HUES6 (cell line): ENCODE measurements around the gene MTMR1.

Experiments
- H3K27ac ChIP-seq: 2 replicates; pipeline ENCODE4 v1.7.0; 2013; ENCODE audit warnings: low read depth, mild to moderate bottlenecking, low read length, inconsistent platforms
- H3K27me3 ChIP-seq: 2 replicates; pipeline ENCODE4 v1.6.1; 2013; ENCODE audit warnings: low read length; ENCODE audit not compliant: control insufficient read depth, insufficient read depth
- H3K36me3 ChIP-seq: 2 replicates; pipeline ENCODE4 v1.6.1; 2013; ENCODE audit warnings: low read length; ENCODE audit not compliant: control insufficient read depth, insufficient read depth
- H3K4me1 ChIP-seq: 2 replicates; pipeline ENCODE4 v1.6.1; 2013; ENCODE audit warnings: low read length; ENCODE audit not compliant: control insufficient read depth, insufficient read depth
- H3K4me3 ChIP-seq: 2 replicates; pipeline ENCODE4 v1.5.1; 2013; ENCODE audit warnings: low read depth, low read length
- H3K9ac ChIP-seq: one replicate; pipeline ENCODE4 v1.6.1; 2013; ENCODE audit warnings: mild to moderate bottlenecking, low read length
- H3K9me3 ChIP-seq: 2 replicates; pipeline ENCODE4 v1.6.1; 2013; ENCODE audit warnings: low read depth, low read length; ENCODE audit not compliant: control insufficient read depth, insufficient read depth

Gene MTMR1

DNA sequence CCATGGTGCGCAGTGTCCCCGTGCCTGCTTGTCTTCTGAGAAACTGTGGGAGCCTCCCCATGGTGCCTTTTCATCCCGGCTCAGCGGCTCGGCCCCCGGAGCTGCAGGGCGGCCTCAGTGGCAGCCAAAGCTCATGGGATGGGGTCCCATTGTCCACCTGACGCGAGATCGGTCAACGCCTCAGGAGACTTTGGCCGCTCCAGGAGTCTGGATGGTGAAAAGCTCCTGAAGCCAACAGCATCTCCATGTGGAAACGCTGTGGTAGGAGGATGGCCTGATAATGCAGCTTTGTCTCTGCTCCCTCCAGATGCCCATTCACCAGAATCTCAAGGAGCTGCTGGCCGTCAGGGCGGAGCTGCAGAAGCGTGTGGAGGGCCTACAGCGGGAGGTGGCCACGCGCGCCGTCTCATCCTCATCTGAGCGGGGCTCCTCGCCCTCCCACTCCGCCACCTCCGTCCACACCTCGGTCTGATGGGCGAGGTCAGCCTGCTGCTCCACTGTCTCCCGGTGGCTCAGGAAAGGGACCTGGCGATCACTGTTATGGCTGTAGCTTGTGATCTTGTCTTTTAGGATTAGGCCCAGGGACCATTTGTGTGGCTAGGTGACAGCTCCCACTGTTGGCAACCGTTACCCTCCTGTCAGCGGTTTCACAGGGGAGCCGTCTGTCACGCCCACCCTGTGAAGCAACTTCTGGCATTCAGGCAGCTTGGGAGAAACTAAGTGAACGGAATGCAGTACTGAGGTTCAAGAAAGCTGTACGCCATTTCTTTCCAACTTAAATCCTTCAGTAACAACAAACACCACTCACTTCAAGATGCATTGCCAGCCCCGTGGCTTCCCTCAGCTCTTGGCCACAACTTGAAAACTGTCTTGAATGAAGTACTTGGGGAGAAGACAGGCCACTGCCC, 69.3 kb downstream of the MTMR1 start:
- Histone ChIP-seq H3K4me3 (no peak overlapping the region), H3K9me3 (no peaks in the 10 kb centered on the region), H3K36me3 (peaks cover 11% of the 10 kb centered on the region), H3K9ac (no peak overlapping the region), H3K4me1 (peaks cover 38% of the 10 kb centered on the region), H3K27ac (no peak overlapping the region), H3K27me3 (no peaks in the 10 kb centered on the region)

GRCh38 chrX:150763303-150763797, 70.2 kb downstream of the MTMR1 start:
- H3K4me1 ChIP-seq: peaks cover 38% of the 10 kb centered on the region
- H3K9me3 ChIP-seq: no peaks in the 10 kb centered on the region
- H3K27ac ChIP-seq: no peak overlapping the region
- no peaks in the 10 kb centered on the region for H3K27me3 ChIP-seq
- H3K9ac ChIP-seq: no peak overlapping the region
- peaks cover 6% of the 10 kb centered on the region; the same call in 1 of the 2 replicates for H3K36me3 ChIP-seq
- no peak overlapping the region for H3K4me3 ChIP-seq

DNA sequence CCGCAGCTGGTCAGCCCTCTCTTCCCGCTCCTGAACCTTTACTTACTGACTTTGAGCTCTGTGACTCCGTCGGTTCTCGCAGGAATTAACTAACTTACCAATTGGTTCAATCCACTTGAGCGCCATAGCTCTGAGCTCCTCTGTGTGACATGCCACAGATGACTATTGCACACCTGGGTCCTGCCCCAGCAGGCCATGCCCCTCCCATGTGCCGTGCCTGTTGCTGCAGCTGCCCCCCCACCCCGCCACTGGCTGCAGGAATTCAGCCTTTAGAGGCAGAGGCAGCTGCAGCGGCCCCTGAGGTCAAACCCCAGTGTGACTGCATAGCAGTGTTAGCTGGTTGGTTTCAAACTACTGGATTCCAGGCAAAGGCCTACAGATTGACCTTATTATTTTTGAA, 70.6 kb downstream of the MTMR1 start:
- H3K9ac ChIP-seq: no peak overlapping the region
- H3K27me3 ChIP-seq: no peaks in the 10 kb centered on the region
- H3K9me3 ChIP-seq: no peaks in the 10 kb centered on the region
- H3K4me3 ChIP-seq: no peak overlapping the region
- H3K27ac ChIP-seq: no peak overlapping the region
- peaks cover 38% of the 10 kb centered on the region for H3K4me1 ChIP-seq
- H3K36me3 ChIP-seq: peaks cover 8% of the 10 kb centered on the region; the same call in 1 of the 2 replicates

- H3K36me3 ChIP-seq: peaks cover 8% of the 10 kb centered on the region; the same call in 1 of the 2 replicates
- H3K4me1 ChIP-seq: peaks cover 30% of the 10 kb centered on the region
- H3K9me3 ChIP-seq: no peaks in the 10 kb centered on the region
- no peaks in the 10 kb centered on the region for H3K27me3 ChIP-seq
- no peak overlapping the region for H3K9ac ChIP-seq
- no peak overlapping the region for H3K27ac ChIP-seq
- H3K4me3 ChIP-seq: no peak overlapping the region
These were observed 72.0 kb downstream of the MTMR1 start for GRCh38 chrX:150765237-150765636.

- peak overlapping the region; percentile 5 for H3K9ac ChIP-seq
- H3K36me3 ChIP-seq: peaks cover 8% of the 10 kb centered on the region; the same call in 1 of the 2 replicates
- no peak overlapping the region; the same call in 1 of the 2 replicates for H3K4me3 ChIP-seq
- H3K27ac ChIP-seq: no peak overlapping the region
- H3K4me1 ChIP-seq: peaks cover 30% of the 10 kb centered on the region
- no peaks in the 10 kb centered on the region for H3K9me3 ChIP-seq
- H3K27me3 ChIP-seq: no peaks in the 10 kb centered on the region
These were observed 72.7 kb downstream of the MTMR1 start for GRCh38 chrX:150765782-150766350.

DNA sequence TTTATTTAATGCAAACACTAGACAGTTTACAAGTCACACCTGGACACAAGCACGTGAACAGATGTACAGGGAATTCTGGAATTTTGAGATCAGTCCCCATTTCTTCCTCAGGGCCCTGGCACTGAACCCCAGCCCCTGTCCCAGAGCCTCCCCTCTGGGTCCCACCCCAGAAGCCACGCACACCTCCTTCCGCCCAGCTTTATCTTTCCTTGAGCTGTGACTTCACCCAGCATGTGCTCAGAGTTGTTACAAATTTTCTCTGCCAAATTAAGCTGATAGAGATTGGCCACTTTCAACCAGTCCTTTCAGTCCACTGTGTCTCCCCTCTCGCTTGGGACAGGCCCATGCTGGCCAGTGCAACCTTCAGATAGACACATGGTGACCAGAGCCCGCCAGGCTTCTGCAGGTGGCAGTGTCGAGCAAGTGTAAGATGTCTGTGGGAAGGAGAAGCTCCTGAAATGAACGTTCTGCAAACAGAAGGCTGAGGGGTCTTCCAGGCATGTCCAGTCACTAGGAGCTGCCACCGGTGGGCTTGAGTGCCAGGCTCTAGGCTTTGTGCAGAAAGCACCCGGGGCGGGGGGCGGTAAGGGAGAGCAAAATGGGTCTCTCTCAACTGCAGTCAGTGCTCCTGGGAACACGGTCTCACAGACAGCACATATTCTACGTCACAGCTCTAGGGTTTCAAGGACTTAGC, 73.3 kb downstream of the MTMR1 start:
- H3K4me3 ChIP-seq: no peak overlapping the region
- H3K27ac ChIP-seq: no peak overlapping the region
- no peaks in the 10 kb centered on the region for H3K9me3 ChIP-seq

GRCh38 chrX:150767045-150767395, 73.8 kb downstream of the MTMR1 start:
- Histone ChIP-seq H3K9me3 (no peaks in the 10 kb centered on the region), H3K4me3 (no peak overlapping the region), H3K27ac (no peak overlapping the region), H3K9ac (no peak overlapping the region), H3K4me1 (peaks cover 27% of the 10 kb centered on the region), H3K27me3 (no peaks in the 10 kb centered on the region), H3K36me3 (peaks cover 8% of the 10 kb centered on the region; the same call in 1 of the 2 replicates)

More for the DNA sequence above, 73.3 kb downstream of the MTMR1 start:
- Histone ChIP-seq H3K27me3 (no peaks in the 10 kb centered on the region), H3K9ac (peak overlapping the region; percentile 19), H3K36me3 (peaks cover 8% of the 10 kb centered on the region; the same call in 1 of the 2 replicates), H3K4me1 (peaks cover 26% of the 10 kb centered on the region)

DNA sequence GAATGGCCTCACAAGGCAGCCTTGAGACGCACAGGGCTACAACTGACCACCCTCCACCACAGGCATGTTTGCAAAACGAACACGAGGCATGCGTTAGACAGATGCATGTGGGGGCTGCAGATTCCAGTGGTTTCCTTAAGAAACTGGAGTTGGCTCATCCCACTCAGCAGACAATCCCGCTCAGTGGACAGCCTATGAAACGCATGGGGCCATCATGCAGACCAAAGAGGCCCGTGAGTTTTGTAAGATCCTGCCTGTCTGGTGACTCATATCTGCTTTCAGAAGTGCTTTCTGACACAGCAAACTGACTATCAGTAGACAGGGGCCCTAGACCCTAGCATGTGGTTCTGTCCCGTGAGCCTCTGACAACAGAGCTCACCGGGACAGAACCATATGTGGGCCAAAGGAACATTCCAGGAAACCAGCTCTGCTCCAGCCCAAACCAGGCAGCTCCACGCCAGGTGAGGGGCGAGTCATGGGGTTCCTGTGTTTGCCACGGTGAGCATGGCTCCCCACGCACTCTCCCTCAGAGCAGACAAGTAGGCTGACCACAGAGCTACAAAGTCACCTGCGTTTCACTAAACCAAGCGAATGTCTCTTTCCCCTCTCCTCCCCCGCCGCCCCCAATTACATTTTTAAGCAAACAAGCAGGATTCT, 74.4 kb downstream of the MTMR1 start:
- Histone ChIP-seq H3K4me3 (no peak overlapping the region), H3K27ac (no peak overlapping the region), H3K27me3 (no peaks in the 10 kb centered on the region), H3K4me1 (peaks cover 28% of the 10 kb centered on the region), H3K9ac (no peak overlapping the region), H3K36me3 (peaks cover 7% of the 10 kb centered on the region; the same call in 1 of the 2 replicates), H3K9me3 (no peaks in the 10 kb centered on the region)

DNA sequence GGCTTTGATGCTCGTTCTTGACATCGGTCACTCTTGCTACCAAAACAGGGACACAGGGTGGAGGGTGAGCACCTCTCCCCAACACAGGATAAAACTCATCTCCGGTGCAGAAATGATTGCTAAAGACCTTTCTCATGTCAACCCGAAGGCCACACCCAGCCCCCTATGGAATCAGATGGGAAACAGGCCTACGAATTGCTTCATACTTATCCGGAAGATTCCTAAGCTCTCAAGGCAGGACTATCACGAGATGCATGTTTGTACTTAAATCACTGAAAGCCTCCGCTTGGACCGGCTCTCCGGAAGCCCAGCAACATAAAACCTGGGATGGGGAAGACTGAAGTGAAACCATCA, 74.9 kb downstream of the MTMR1 start:
- Histone ChIP-seq H3K4me3 (no peak overlapping the region), H3K9me3 (no peaks in the 10 kb centered on the region), H3K27ac (no peak overlapping the region), H3K4me1 (peaks cover 28% of the 10 kb centered on the region), H3K36me3 (0 out of 2 replicates have a peak, but pooled peaks cover 3% of the 10 kb centered on the region), H3K9ac (no peak overlapping the region), H3K27me3 (no peaks in the 10 kb centered on the region)

GRCh38 chrX:150768580-150769190, 75.5 kb downstream of the MTMR1 start:
- Histone ChIP-seq H3K9ac (no peak overlapping the region), H3K36me3 (peaks cover 3% of the 10 kb centered on the region; the same call in 1 of the 2 replicates), H3K9me3 (no peaks in the 10 kb centered on the region), H3K4me1 (peaks cover 28% of the 10 kb centered on the region), H3K27ac (no peak overlapping the region), H3K4me3 (no peak overlapping the region), H3K27me3 (no peaks in the 10 kb centered on the region)
